NCI-H128 (cell line): ENCODE data around the gene MAN1B1.

ENCODE experiments used
- DNase-seq: peaks from one replicate; lab custom pipeline; 2025; ENCODE audit not compliant: unreplicated experiment; lab: John Stamatoyannopoulos, UW

The MAN1B1 gene

GRCh38 chr9:137086531-137087408 lies at the start of gene MAN1B1:
MAN1B1 (plus strand) TSS chr9:137086985; CDS start chr9:137087000, 15 bp downstream.
- peak; percentile 97 for DNase-seq

- no peak for DNase-seq
These were observed 49.8 kb upstream of the MAN1B1 start for GRCh38 chr9:137037035-137037434.

- no peak for DNase-seq
These were observed 49.3 kb upstream of the MAN1B1 start for GRCh38 chr9:137037483-137037882.

GRCh38 chr9:137038916-137039315 lies 47.9 kb upstream of the MAN1B1 start:
- DNase-seq, result no peak

GRCh38 chr9:137039611-137040366 lies 47.0 kb upstream of the MAN1B1 start:
- DNase-seq, result no peak

GRCh38 chr9:137040568-137040967 lies 46.2 kb upstream of the MAN1B1 start:
- DNase-seq, result no peak

GRCh38 chr9:137041124-137041523 lies 45.7 kb upstream of the MAN1B1 start:
- DNase-seq, result no peak

GRCh38 chr9:137042751-137043727 lies 43.7 kb upstream of the MAN1B1 start:
- DNase-seq, result no peak

GRCh38 chr9:137044037-137044436 lies 42.7 kb upstream of the MAN1B1 start:
- DNase-seq, result no peak

GRCh38 chr9:137044502-137045177 lies 42.1 kb upstream of the MAN1B1 start:
- DNase-seq, result peak; percentile 34

- no peak for DNase-seq
These were observed 41.3 kb upstream of the MAN1B1 start for GRCh38 chr9:137045294-137046087.

- DNase-seq, result peak; percentile 61
These were observed 40.5 kb upstream of the MAN1B1 start, which contains the start of gene NPDC1 for GRCh38 chr9:137046088-137046787. NPDC1 (minus strand) TSS chr9:137046177; CDS start chr9:137045989, 188 bp downstream.

GRCh38 chr9:137048655-137049543 lies 37.9 kb upstream of the MAN1B1 start:
- no peak for DNase-seq

GRCh38 chr9:137049544-137050449 lies 37.0 kb upstream of the MAN1B1 start:
- no peak for DNase-seq

- no peak for DNase-seq
These were observed 36.2 kb upstream of the MAN1B1 start for GRCh38 chr9:137050570-137050969.

- no peak for DNase-seq
These were observed 35.5 kb upstream of the MAN1B1 start for GRCh38 chr9:137051145-137051724.
